CD4-positive, alpha-beta memory T cell (primary cell): ENCODE results near the gene SNRPD3. TPM values are rescaled to one million over a fixed set of nuclear protein-coding genes. Genes with fewer than 3 reads are reported as not detected.
"Not testable (repeated sequence)": the region's sequence is repeated elsewhere in the genome, so short reads cannot be mapped to it uniquely, and the experiment has no call there.

Source experiments
- CTCF ChIA-PET: fragments of 350-600 bp; sonication (Branson Sonifier 250); formaldehyde crosslinking; loops from one replicate; lab custom pipeline; 2021; ENCODE audit warnings: inconsistent platforms; ENCODE audit not compliant: partially characterized antibody; lab: Charles Lee
- POLR2A ChIA-PET: fragments of 350-600 bp; sonication (Branson Sonifier 250); formaldehyde crosslinking; loops from one replicate; lab custom pipeline; 2021; ENCODE audit not compliant: partially characterized antibody; lab: Charles Lee
- DNase-seq, 5 donors: peaks; one replicate each; pipeline versions ENCODE4 v3.0.0 to v3.0.0-alpha.2; 2020 to 2022; ENCODE audit warnings: mixed read lengths in 1 of 5
- H3K27ac ChIP-seq: one replicate; pipeline ENCODE4 v1.7.0; 2013; ENCODE audit warnings: low read depth, low read length
- H3K27me3 ChIP-seq: 2 replicates; pipeline ENCODE4 v1.7.0; 2013; ENCODE audit warnings: mild to moderate bottlenecking, low read length, moderate library complexity; ENCODE audit not compliant: insufficient read depth
- H3K36me3 ChIP-seq: 2 replicates; pipeline ENCODE4 v1.7.0; 2013; ENCODE audit warnings: mild to moderate bottlenecking, low read length, moderate library complexity; ENCODE audit not compliant: insufficient read depth
- H3K4me1 ChIP-seq: 2 replicates; pipeline ENCODE4 v1.7.0; 2013; ENCODE audit warnings: mild to moderate bottlenecking, low read length, moderate library complexity; ENCODE audit not compliant: insufficient read depth
- H3K4me3 ChIP-seq, 2 donors: one replicate each; pipeline ENCODE4 v1.7.0; 2013; ENCODE audit warnings: low read length in 2 of 2, mild to moderate bottlenecking in 1 of 2
- H3K9me3 ChIP-seq, 2 donors: one replicate each; pipeline ENCODE4 v1.7.0; 2013; ENCODE audit warnings: low read length in 2 of 2, control low read depth in 1 of 2; ENCODE audit not compliant: control insufficient read depth in 1 of 2
- H3K27ac Mint-ChIP-seq, 7 donors: one replicate each; pipeline ENCODE4 v1.8.0; 2020 to 2021; ENCODE audit warnings: mixed read lengths in 7 of 7, mild to moderate bottlenecking in 6 of 7, inconsistent platforms in 3 of 7, moderate library complexity in 3 of 7
- H3K27me3 Mint-ChIP-seq, 2 donors: one replicate each; pipeline ENCODE4 v1.8.0; 2020 to 2021; ENCODE audit warnings: mixed read lengths in 2 of 2
- H3K36me3 Mint-ChIP-seq, 2 donors: one replicate each; pipeline ENCODE4 v1.8.0; 2020 to 2021; ENCODE audit warnings: mixed read lengths in 2 of 2, inconsistent platforms in 1 of 2, mild to moderate bottlenecking in 1 of 2
- H3K4me1 Mint-ChIP-seq, 4 donors: one replicate each; pipeline ENCODE4 v1.8.0; 2020 to 2021; ENCODE audit warnings: mixed read lengths in 4 of 4, mild to moderate bottlenecking in 1 of 4
- H3K4me3 Mint-ChIP-seq, 8 donors: one replicate each; pipeline ENCODE4 v1.8.0; 2020 to 2021; ENCODE audit warnings: mixed read lengths in 8 of 8, mild to moderate bottlenecking in 7 of 8, moderate library complexity in 6 of 8, inconsistent platforms in 3 of 8
- H3K9me3 Mint-ChIP-seq, 8 donors: one replicate each; pipeline ENCODE4 v1.8.0; 2020 to 2021; ENCODE audit warnings: mixed read lengths in 8 of 8, mild to moderate bottlenecking in 5 of 8, inconsistent platforms in 3 of 8, moderate library complexity in 1 of 8
- intact Hi-C: fragments of 100-400 bp; cut with micrococcal nuclease; formaldehyde crosslinking; loops from one replicate; pipeline ENCODE4 v1.15.1; 2023
- polyA plus RNA-seq, 2 donors: library from polyadenylated mRNA; unstranded; fragments of 300-500 nt; fragmentation: Illumina TruSeq; gene quantifications; one replicate each; pipeline ENCODE4 v1.2.3, GENCODE V29; 2021
- total RNA-seq, 2 experiments: library from RNA; stranded (reverse); gene quantifications; one replicate each; pipeline ENCODE4 v1.2.3, GENCODE V29; 2021

Gene SNRPD3
- total and polyA plus RNA-seq, 4 experiments from 2014 or later = 62.6 to 102 (median 81.3) TPM

DNA sequence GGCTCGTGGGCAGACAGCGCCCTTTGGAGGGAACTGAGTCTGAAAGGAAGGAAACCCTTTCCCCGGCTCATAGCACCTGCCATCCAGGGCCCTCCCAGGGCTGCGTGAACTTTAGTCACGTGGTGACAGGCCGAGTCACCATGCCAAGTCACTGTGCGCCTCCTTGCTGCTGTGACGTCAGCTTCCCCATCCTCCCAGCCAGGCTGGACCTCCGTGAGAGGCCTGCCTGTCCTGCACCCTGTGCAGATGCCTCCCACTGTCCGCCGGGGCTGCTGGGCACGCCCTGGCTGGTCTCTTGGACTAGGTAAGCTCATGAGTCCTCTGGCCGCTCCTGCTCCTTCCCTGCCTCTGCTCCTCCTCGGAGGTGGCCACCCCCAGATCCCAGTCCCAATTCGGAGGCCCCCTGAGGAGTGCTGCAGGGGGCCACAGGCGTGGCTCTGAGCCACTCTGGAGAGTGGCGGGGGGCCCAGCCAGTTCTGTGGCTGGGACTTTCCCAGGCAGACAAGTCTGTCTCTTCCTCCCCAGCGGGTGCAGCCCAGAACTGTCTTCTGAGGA, 51.7 kb downstream of the SNRPD3 start:
- DNase-seq = peak; percentile 26 to 74 (median 42)
- H3K9me3 ChIP-seq, H3K4me1 ChIP-seq, H3K36me3 Mint-ChIP-seq, H3K36me3 ChIP-seq, POLR2A ChIA-PET, H3K27me3 ChIP-seq, H3K9me3 Mint-ChIP-seq, H3K27me3 Mint-ChIP-seq: not testable (repeated sequence)
- Mint-ChIP-seq H3K4me1 (peaks cover 11 to 44% (median 25%) of the 10 kb centered on the region in 4 donors), H3K27ac (peak overlapping the region; percentile 97 to 100 (median 98)), H3K4me3 (peak overlapping the region; percentile 88 to 97 (median 93))
- Histone ChIP-seq H3K27ac (peak overlapping the region; percentile 76), H3K4me3 (peak overlapping the region in 1 of 2 donors; percentile 26)
- CTCF ChIA-PET = interaction anchor here (1.1 kb wide), 1 partner anchor 28 kb away, joined by 3 read pairs; no protein-coding TSS in a partner anchor
- intact Hi-C loops = loop anchor here (5.0 kb wide), 1 partner anchor 50 kb away; the partner anchor contains the start of genes GUCD1 and SNRPD3

DNA sequence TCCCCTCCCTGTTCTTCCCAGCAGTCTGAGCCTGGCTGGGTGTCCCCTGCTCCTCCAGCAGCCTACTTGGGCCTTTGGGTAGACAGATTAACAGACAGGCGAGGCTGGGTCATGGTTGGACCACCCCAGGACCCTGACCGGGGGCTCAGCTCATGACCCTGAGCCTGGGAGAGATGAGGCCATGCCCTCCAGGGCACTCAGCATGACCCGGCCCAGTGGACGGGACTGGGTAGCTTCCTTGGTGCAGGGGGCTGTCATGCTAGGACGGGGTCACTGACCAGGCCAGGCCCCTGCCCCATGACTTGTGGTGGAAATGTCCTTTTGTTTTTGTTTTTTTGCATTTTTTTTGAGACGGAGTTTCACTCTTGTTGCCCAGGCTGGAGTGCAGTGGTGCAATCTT, 52.5 kb downstream of the SNRPD3 start:
- Histone ChIP-seq H3K27ac (peak overlapping the region; percentile 76), H3K4me3 (peak overlapping the region in 1 of 2 donors; percentile 26)
- Mint-ChIP-seq H3K4me1 (peaks cover 11 to 40% (median 22%) of the 10 kb centered on the region in 4 donors), H3K27ac (peak overlapping the region; percentile 70 to 99 (median 98)), H3K4me3 (peak overlapping the region; percentile 88 to 97 (median 93))
- H3K4me1 ChIP-seq, CTCF ChIA-PET, H3K27me3 Mint-ChIP-seq, H3K36me3 ChIP-seq, POLR2A ChIA-PET, H3K9me3 Mint-ChIP-seq, H3K36me3 Mint-ChIP-seq, DNase-seq, H3K27me3 ChIP-seq, H3K9me3 ChIP-seq: not testable (repeated sequence)
- intact Hi-C loops = loop anchor here (5.0 kb wide), 1 partner anchor 51 kb away; the partner anchor contains the start of genes GUCD1 and SNRPD3

DNA sequence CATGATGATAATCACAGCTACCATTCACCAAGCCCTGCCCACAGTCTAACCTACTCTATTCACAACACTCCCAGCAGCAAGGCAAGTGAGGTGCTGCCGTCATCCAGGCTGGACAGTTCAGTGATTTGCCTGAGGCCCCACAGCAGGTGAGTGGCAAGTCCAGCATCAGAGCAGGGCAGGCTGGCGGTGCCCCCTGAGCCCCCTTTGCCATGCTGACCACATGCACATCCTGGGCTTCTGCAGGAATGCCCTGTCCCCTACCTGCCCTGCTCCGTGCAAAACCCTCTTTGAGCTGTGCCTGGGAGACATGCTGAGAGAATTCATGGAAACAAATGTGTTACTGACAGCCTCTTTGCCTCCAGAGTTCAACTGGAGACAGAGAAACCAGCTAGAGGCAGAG, 54.1 kb downstream of the SNRPD3 start:
- H3K4me3 Mint-ChIP-seq, H3K27me3 Mint-ChIP-seq, H3K9me3 Mint-ChIP-seq, H3K27ac ChIP-seq, H3K9me3 ChIP-seq, DNase-seq, H3K4me3 ChIP-seq, H3K27me3 ChIP-seq, POLR2A ChIA-PET, H3K4me1 ChIP-seq, H3K36me3 ChIP-seq, H3K36me3 Mint-ChIP-seq, H3K27ac Mint-ChIP-seq, CTCF ChIA-PET: not testable (repeated sequence)
- H3K4me1 Mint-ChIP-seq = peaks cover 3 to 29% (median 11%) of the 10 kb centered on the region in 4 donors
- intact Hi-C loops = loop anchor here (5.0 kb wide), 1 partner anchor 53 kb away; the partner anchor contains the start of genes GUCD1 and SNRPD3

DNA sequence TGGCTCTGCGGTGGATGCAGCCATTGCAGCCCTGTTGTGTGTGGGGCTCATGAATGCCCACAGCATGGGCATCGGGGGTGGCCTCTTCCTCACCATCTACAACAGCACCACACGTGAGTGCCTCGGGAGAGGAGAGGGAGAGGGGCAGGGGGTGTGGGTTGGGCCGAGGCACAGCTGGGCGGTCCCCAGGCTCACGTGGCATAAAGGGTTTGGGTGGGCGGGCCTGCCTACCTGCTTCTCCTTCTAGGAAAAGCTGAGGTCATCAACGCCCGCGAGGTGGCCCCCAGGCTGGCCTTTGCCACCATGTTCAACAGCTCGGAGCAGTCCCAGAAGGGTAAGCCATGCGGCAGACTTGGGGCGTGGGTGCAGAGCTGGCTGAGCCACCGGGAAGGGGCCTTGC, 59.0 kb downstream of the SNRPD3 start:
- H3K27ac ChIP-seq, H3K27ac Mint-ChIP-seq, DNase-seq, intact Hi-C loops, H3K9me3 ChIP-seq, H3K4me1 Mint-ChIP-seq, H3K27me3 Mint-ChIP-seq, H3K4me3 Mint-ChIP-seq, H3K9me3 Mint-ChIP-seq, H3K4me3 ChIP-seq, H3K4me1 ChIP-seq, H3K36me3 ChIP-seq, POLR2A ChIA-PET, H3K36me3 Mint-ChIP-seq, H3K27me3 ChIP-seq: not testable (repeated sequence)
- CTCF ChIA-PET = interaction anchor here (0.7 kb wide), 1 partner anchor 1243 kb away, joined by 3 read pairs; no protein-coding TSS in a partner anchor

DNA sequence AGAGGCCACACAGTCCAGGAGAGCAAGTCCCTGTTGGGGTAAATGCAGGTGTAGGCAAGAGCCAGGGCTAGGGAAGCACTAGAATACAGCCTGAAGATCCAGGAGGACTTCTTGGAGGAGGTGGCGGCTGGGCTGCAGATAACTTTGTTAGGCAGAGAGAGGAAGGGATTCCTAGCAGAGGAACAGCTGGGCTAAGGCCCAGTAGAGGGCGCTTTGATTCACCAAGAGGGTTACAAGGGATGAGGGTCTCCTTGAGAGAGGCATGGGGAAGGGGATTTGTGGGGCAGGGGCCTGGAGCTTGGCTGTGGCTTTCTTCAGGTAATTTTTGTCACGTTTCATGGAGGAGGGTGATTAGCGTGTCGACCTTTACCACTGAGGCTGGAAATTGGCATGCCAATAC, 65.4 kb downstream of the SNRPD3 start:
- H3K27me3 ChIP-seq, DNase-seq, H3K27ac ChIP-seq, H3K4me3 Mint-ChIP-seq, H3K9me3 ChIP-seq, H3K27me3 Mint-ChIP-seq, intact Hi-C loops, H3K36me3 Mint-ChIP-seq, H3K4me3 ChIP-seq, H3K9me3 Mint-ChIP-seq, H3K4me1 ChIP-seq, POLR2A ChIA-PET, H3K36me3 ChIP-seq: not testable (repeated sequence)
- CTCF ChIA-PET = interaction anchor here (0.5 to 0.6 kb wide), 2 partner anchors 23 to 174 kb away, joined by 3 to 4 read pairs; no protein-coding TSS in a partner anchor
- H3K27ac Mint-ChIP-seq = peak overlapping the region in 1 of 7 donors; percentile 86
- peaks cover 0 to 11% (median 3%) of the 10 kb centered on the region in 4 donors for H3K4me1 Mint-ChIP-seq

DNA sequence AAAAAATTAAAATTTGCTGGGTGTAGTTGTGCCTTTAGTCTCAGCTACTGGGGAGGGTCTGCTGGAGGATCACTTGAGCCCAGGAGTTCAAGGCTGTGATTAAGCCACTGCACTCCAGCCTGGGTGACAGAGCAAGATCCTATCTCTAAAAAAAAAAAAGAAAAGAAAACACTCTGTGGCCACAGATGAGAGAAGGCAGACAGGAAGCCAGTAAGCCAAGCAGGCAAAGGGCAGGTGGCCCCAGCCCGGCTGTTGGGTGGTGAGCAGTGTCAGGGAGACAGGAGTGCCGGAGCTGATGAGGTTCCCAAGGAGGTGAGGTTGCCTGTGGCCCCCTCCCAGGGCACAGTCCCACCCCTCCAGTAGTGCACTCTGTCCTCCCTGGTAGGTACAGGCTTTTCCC, 66.8 kb downstream of the SNRPD3 start:
- H3K9me3 Mint-ChIP-seq, H3K4me3 ChIP-seq, H3K36me3 ChIP-seq, H3K27me3 Mint-ChIP-seq, intact Hi-C loops, CTCF ChIA-PET, H3K9me3 ChIP-seq, POLR2A ChIA-PET, H3K27me3 ChIP-seq, H3K4me1 ChIP-seq, H3K36me3 Mint-ChIP-seq, H3K27ac ChIP-seq: not testable (repeated sequence)
- peak in 1 of 5 donors; percentile 12 for DNase-seq
- peaks cover 0 to 11% (median 3%) of the 10 kb centered on the region in 4 donors for H3K4me1 Mint-ChIP-seq
- peak overlapping the region in 1 of 8 donors; percentile 43 for H3K4me3 Mint-ChIP-seq
- H3K27ac Mint-ChIP-seq = peak overlapping the region in 5 of 7 donors; percentile 10 to 60 (median 52)
